ENCODE results near the gene GDF10. TPM values are rescaled to one million over a fixed set of nuclear protein-coding genes. Genes with fewer than 3 reads are reported as not detected.

Gene GDF10
- total RNA-seq, 1 donor from 2014 or later, result not detected

- no peak for DNase-seq (ENCODE audit: low read depth in 2 of 2)
Measured at GRCh38 chr10:47332946-47333345, 32.9 kb downstream of the GDF10 start.

DNA sequence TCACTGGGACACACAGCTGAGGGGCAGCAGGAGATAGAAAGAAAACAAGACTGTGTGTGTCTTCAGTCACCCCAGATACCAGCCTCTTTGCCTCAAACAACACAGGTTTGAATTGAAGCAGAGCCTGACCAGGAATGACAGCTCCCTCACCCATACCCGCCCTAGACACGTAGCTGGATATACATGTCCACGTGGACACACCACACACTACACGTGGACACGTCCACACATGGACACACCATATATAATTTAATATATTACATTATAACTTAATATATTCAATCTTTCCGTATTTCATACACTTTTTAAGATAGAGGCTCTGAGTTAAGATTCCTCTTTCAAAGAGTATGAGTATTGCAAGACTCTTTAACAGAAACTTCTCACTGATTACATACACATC is 33.5 kb downstream of the GDF10 start:
- no peak for DNase-seq (ENCODE audit: low read depth in 2 of 2)

DNA sequence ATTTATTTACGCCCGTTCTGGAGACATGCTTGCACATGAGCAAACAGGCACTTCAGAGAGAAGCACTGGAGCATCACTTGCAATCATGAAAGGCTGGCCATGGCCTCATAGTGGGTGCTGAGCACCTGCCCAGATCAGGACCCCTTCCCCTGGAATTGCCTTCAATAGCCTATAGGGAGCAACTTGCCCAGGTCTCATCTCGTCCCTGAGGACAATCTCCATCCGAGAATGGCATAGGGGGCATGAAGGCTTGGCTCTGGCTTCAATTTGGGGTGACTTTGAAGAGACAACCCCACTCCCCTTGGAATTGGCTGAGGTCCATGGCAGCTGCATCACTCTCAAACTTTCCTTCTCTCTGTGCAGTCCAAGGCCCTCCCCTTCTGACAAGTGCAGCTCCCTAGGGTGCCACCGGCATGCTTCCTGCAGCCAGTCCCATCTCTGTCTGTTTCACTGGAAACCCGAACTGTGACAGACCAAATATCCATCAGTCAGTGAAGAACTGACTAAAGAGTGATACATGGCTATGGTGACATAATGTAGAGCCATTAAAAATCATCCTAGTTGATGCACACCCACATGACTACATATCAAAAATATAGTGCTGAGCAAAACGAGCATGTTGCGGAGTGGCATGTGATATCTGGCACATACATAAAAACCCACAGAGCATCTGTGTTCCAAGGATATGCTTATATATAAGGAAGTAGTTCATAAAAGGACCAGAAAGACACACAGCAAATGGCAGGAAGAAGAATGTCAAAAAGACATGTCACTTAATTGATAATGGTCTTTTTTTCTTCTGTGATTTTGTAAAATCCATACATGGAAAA is 34.7 kb downstream of the GDF10 start:
- DNase-seq (ENCODE audit: low read depth in 2 of 2), result no peak

DNA sequence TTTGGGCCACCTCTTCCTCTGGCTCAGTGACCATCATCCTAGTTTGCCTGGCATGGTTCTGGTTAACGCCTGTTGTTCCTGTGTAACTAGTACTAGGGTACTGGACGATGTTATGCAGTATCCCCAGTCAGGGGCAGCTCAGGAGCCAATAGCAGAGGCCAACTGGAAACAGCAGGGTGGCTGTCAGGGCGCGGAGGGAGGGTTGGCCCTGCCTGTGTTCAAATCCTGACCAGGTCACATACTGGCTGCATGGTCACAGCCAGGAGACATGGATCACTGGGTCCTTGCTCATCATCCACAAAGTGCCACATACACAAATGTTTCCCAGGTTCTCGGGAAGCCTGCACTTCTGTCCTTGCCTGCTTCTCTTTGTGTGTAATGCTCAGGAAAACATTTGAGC is 35.9 kb downstream of the GDF10 start:
- DNase-seq (ENCODE audit: low read depth in 2 of 2), result no peak

DNA sequence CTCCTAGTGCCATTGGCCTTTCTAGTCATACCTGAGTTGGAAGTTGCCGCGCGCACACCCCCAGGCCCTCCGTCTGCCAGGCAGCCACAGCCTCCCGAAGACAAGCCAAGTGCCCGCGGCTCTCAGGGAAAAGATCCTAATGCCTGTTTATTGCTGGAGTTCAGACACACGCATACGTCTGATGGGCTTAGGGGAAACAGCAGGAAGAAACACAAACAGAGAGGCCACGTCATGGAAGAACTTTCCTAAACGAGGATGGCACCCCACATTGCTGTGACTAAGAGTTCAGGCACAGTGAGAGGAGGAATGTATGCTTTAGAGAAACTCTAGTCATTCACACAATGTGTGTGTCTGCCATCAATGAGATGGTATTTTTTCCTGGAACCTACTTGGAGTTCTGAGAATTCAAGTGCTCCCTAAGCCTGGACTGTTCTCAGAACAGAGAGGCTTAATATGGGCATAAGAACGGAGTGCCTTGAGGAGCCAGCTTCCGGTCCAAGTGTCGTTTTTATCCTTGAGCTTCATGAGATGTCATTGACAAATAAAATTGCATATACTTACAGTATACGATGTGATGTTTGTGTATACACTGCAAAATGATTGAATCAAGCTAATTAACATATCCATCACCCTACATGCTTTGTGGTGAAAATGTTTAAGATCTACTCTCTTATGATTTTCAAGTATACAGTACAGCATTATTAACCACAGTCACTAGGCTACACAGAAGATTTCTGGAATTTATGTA is 36.6 kb downstream of the GDF10 start:
- peak in 1 of 2 donors; percentile 9 for DNase-seq (ENCODE audit: low read depth in 2 of 2)

DNA sequence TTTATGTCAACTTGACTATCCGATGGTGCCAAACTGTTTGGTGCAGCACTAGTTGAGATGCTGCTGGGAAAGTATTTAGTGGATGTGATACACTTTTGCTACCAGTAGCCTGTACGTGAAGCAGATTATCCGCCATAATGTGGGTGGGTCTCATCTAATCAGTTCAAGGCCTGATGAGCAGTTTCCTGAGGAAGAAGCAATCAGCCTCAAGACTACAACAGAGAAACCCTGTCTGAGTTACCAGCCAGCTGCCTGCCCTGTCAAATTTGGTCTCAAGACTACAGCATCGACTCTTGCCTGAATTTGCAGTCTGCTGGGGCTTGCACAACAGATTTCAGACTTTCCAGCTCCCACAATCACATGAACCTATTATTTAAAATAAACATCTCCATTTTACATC is 37.3 kb downstream of the GDF10 start:
- DNase-seq (ENCODE audit: low read depth in 2 of 2), result no peak

DNA sequence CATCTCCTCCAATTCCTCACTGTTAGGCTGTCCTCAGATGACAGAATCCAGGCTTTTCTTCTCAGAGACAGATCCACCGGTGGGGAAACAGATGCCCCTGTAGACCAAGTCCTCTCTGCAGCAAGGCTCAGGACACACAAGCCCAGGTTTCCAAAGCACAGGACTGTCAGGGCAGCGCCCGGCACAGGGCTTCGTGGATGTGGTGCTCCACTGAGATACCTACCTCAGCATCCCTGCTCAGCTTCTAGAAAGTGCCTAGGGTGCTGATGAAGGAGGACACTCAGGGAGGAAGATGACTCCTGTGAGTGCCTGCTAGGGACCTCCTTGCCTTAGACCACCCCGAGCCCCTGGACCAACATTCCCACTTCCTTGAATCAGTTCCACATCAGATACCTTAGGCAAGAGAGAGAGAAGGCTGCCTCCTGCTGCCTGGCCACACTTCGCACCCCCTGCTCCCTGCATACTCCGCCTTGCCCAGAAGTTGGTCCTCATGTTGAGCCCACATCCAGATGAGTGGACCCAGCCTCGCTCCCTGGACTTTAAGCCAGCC is 39.3 kb downstream of the GDF10 start:
- no peak for DNase-seq (ENCODE audit: low read depth in 2 of 2)

DNA sequence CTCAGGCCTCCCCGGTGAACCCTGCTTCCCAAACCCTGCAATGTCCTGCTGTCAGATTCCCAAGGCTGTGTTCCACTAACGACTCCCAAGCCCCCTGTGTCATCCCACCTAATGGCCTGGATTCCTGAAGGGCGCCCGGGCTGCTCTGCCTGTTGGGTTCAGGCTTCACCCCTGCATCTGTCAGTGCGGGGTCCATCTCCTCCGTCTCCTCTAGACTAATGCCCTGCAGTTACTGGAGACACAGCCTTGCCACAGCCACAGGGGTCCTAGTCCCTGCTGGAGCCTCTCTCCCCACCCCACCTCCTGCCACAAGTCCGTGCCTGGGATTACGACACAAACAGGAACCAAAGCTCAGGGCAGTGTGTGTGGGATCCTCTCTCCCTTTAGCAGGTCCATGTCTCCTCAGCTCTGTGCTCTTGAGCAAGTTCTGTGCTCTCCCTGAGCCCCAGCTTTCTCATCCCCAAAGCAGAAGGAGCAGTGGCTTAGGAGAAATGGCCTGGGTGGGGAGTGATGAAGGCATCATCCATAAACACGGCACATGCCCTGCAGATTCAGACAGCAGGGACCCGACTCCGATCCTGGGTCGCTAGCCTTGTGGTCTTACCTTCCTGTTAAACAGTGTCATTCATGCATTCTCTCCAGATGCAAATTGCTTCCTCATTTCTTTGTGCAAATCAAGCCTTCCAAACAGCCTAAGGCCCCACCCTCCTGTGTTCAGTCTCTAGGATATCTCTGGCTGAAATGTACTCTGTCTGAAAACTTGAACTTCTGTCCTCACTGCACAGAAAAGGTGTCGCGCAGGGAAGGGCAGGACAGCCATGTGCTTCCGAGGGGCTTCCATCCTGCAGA is 40.0 kb downstream of the GDF10 start:
- DNase-seq (ENCODE audit: low read depth in 2 of 2), result no peak

GRCh38 chr10:47340608-47341170 is 40.7 kb downstream of the GDF10 start:
- DNase-seq (ENCODE audit: low read depth in 2 of 2), result peak; percentile 43 to 55

GRCh38 chr10:47344996-47345870 is 45.2 kb downstream of the GDF10 start:
- DNase-seq (ENCODE audit: low read depth in 2 of 2), result no peak

- DNase-seq (ENCODE audit: low read depth in 2 of 2), result no peak
Measured at GRCh38 chr10:47346581-47347302, 46.7 kb downstream of the GDF10 start.

DNA sequence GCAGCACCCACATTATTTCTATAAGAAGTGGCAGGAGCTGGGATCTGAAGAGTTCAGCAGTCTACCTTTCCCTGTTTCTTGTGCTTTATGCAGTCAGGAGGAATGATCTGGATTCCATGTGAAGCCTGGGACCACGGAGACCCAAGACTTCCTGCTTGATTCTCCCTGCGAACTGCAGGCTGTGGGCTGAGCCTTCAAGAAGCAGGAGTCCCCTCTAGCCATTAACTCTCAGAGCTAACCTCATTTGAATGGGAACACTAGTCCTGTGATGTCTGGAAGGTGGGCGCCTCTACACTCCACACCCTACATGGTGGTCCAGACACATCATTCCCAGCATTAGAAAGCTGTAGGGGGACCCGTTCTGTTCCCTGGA is 47.3 kb downstream of the GDF10 start:
- no peak for DNase-seq (ENCODE audit: low read depth in 2 of 2)

DNA sequence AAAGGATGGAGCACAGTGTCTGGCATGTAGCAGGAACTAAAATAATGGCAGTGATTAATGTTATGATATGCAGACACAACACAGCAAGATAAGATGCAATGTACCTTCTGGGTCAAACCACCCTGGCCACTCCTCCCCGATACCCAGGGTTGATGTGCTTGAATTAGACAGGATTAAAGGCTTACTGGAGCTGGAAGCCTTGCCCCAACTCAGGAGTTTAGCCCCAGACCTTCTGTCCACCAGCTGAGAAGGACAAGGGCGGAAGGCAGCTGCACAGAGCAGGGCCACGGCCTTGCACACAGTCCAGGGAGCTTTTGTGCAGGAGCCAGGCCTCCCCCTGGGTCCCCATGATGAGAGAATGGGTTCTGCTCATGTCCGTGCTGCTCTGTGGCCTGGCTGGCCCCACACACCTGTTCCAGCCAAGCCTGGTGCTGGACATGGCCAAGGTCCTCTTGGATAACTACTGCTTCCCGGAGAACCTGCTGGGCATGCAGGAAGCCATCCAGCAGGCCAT is 48.2 kb downstream of the GDF10 start, which contains the start of gene RBP3:
RBP3 (plus strand) TSS at position 226 of the 514 bp plus-strand sequence; CDS start at position 348, 122 bp downstream.
- DNase-seq (ENCODE audit: low read depth in 2 of 2), result no peak

DNA sequence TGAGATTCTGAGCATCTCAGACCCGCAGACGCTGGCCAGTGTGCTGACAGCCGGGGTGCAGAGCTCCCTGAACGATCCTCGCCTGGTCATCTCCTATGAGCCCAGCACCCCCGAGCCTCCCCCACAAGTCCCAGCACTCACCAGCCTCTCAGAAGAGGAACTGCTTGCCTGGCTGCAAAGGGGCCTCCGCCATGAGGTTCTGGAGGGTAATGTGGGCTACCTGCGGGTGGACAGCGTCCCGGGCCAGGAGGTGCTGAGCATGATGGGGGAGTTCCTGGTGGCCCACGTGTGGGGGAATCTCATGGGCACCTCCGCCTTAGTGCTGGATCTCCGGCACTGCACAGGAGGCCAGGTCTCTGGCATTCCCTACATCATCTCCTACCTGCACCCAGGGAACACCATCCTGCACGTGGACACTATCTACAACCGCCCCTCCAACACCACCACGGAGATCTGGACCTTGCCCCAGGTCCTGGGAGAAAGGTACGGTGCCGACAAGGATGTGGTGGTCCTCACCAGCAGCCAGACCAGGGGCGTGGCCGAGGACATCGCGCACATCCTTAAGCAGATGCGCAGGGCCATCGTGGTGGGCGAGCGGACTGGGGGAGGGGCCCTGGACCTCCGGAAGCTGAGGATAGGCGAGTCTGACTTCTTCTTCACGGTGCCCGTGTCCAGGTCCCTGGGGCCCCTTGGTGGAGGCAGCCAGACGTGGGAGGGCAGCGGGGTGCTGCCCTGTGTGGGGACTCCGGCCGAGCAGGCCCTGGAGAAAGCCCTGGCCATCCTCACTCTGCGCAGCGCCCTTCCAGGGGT is 48.9 kb downstream of the GDF10 start:
- no peak for DNase-seq (ENCODE audit: low read depth in 2 of 2)

- no peak for DNase-seq (ENCODE audit: low read depth in 2 of 2)
Measured at GRCh38 chr10:47349516-47349915, 49.5 kb downstream of the GDF10 start.

DNA sequence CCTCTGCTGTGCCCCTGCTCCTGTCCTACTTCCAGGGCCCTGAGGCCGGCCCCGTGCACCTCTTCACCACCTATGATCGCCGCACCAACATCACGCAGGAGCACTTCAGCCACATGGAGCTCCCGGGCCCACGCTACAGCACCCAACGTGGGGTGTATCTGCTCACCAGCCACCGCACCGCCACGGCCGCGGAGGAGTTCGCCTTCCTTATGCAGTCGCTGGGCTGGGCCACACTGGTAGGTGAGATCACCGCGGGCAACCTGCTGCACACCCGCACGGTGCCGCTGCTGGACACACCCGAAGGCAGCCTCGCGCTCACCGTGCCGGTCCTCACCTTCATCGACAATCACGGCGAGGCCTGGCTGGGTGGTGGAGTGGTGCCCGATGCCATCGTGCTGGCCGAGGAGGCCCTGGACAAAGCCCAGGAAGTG is 50.0 kb downstream of the GDF10 start:
- no peak for DNase-seq (ENCODE audit: low read depth in 2 of 2)

GRCh38 chr10:47350671-47351640 is 51.0 kb downstream of the GDF10 start:
- DNase-seq (ENCODE audit: low read depth in 2 of 2), result no peak
